Activated naive CD4-positive, alpha-beta T cell treated with anti-CD3 and anti-CD28 coated beads for 36 hours (primary cell): ENCODE measurements around the gene DIP2C. TPM values are rescaled to one million over a fixed set of nuclear protein-coding genes. Genes with fewer than 3 reads are reported as not detected.
"Not testable (repeated sequence)": the region's sequence is repeated elsewhere in the genome, so short reads cannot be mapped to it uniquely, and the experiment has no call there.

ENCODE experiments used
- CTCF ChIA-PET: fragments of 350-600 bp; sonication (Branson Sonifier 250); formaldehyde crosslinking; loops from one replicate; lab custom pipeline; 2021; ENCODE audit warnings: antibody characterized with exemption; lab: Charles Lee
- DNase-seq: peaks from one replicate; pipeline ENCODE4 v3.0.0-alpha.2; 2020
- H3K27ac Mint-ChIP-seq: one replicate; pipeline ENCODE4 v1.8.0; 2021; ENCODE audit warnings: mild to moderate bottlenecking, mixed read lengths
- H3K27me3 Mint-ChIP-seq: one replicate; pipeline ENCODE4 v1.8.0; 2021; ENCODE audit warnings: low read depth, mixed read lengths
- H3K36me3 Mint-ChIP-seq: one replicate; pipeline ENCODE4 v1.8.0; 2021; ENCODE audit warnings: low read depth, mixed read lengths
- H3K4me1 Mint-ChIP-seq: one replicate; pipeline ENCODE4 v1.8.0; 2021; ENCODE audit warnings: low read depth, mixed read lengths
- H3K4me3 Mint-ChIP-seq: one replicate; pipeline ENCODE4 v1.8.0; 2021; ENCODE audit warnings: mild to moderate bottlenecking, moderate library complexity, mixed read lengths
- H3K9me3 Mint-ChIP-seq: one replicate; pipeline ENCODE4 v1.8.0; 2021; ENCODE audit warnings: mixed read lengths
- intact Hi-C: fragments of 100-400 bp; cut with micrococcal nuclease; formaldehyde crosslinking; loops from one replicate; pipeline ENCODE4 v1.15.1; 2023
- total RNA-seq, 2 experiments: library from RNA; stranded (reverse); gene quantifications; one replicate each; pipeline ENCODE4 v1.2.3, GENCODE V29; 2021

DIP2C gene
- total RNA-seq, 2 experiments from 2014 or later = 0.67 to 0.91 TPM

DNA sequence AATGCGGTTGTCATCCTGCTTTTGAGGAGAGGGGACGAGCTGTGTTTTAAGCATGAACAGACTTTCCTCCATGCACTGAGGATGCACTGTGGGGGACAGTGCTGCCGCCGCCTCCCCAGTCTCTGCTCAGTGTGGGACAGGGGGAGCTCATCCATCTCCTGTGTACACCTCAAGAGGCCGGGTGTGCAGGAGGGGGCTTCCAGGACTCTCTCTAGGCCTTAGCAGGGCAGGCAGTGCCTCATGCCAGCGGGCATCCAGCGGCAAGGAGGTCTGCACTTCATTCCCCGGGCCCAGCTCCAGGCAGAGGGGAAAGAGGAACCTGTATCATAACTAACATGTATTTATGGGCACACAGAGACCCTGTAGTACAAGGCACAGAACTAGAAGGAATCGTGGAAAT lies 89.7 kb downstream of the DIP2C start:
- H3K27me3 Mint-ChIP-seq = no peaks in the 10 kb centered on the region

GRCh38 chr10:598415-599170 lies 90.9 kb downstream of the DIP2C start:
- no peaks in the 10 kb centered on the region for H3K4me1 Mint-ChIP-seq
- no peaks in the 10 kb centered on the region for H3K27me3 Mint-ChIP-seq
- CTCF ChIA-PET = no interaction called here
- no peaks in the 10 kb centered on the region for H3K36me3 Mint-ChIP-seq
- no peaks in the 10 kb centered on the region for H3K9me3 Mint-ChIP-seq
- H3K27ac Mint-ChIP-seq = no peak overlapping the region
- no peak overlapping the region for H3K4me3 Mint-ChIP-seq
- no peak for DNase-seq
- intact Hi-C loops = no loop called here

More for the DNA sequence above, 89.7 kb downstream of the DIP2C start:
- DNase-seq = no peak
- CTCF ChIA-PET = no interaction called here
- Mint-ChIP-seq H3K36me3 (no peaks in the 10 kb centered on the region), H3K27ac (no peak overlapping the region), H3K9me3 (no peaks in the 10 kb centered on the region), H3K4me1 (no peaks in the 10 kb centered on the region), H3K4me3 (no peak overlapping the region)
- intact Hi-C loops = no loop called here

DNA sequence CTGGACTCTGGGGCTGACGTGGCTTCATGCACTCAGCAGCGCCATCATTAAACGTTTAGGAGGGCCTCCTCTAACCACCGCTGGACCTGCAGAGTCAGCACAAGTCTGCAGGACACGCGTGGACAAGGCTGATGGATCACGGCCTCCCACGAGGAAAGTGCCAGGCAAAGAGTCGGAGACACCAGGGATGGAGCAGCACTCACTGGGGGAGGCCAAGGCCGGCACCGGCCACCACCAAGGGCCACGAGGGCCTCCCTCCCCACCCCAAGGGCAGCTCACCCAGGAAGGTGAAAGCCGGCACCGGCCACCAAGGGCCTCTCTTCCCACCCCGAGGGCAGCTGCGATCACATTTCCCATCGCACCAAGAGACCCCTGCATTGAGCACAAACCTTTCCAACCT lies 91.5 kb downstream of the DIP2C start:
- H3K4me3 Mint-ChIP-seq = no peak overlapping the region
- H3K27ac Mint-ChIP-seq = no peak overlapping the region
- CTCF ChIA-PET = no interaction called here
- no peaks in the 10 kb centered on the region for H3K9me3 Mint-ChIP-seq
- no peaks in the 10 kb centered on the region for H3K36me3 Mint-ChIP-seq
- H3K27me3 Mint-ChIP-seq = no peaks in the 10 kb centered on the region
- intact Hi-C loops = no loop called here
- H3K4me1 Mint-ChIP-seq = no peaks in the 10 kb centered on the region
- no peak for DNase-seq

DNA sequence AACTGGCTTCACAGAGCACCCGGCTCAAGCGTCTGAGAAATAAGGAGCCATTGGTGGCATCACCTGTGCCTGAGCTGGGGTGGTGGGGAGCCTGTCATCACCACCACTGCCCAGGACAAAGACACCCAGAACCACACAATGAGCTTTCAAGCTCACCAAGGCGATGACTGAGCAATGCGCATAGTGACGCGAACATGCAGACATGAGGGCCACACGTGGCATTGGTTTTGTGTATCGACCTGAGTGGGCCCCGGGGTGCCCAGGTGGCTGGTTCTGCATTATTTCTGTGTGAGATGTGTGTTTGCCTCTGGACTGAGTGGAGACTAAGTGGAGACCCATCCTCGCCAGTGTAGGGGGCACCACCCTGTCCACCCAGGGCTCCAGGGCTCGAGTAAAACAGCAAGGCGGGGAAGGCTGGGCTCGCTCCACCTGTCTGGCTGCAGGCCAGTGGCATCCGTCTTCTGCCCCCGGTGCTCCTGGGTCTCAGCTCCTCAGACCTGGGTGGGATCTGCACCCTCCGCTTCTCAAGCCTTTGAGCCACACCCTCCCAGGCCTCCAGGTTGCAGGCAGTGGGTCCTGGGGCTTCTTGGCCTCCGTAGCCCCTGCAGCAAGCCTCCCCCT lies 92.6 kb downstream of the DIP2C start:
- intact Hi-C loops = no loop called here
- Mint-ChIP-seq H3K27ac (no peak overlapping the region), H3K27me3 (no peaks in the 10 kb centered on the region), H3K4me1 (no peaks in the 10 kb centered on the region), H3K4me3 (no peak overlapping the region), H3K9me3 (no peaks in the 10 kb centered on the region), H3K36me3 (no peaks in the 10 kb centered on the region)
- DNase-seq = no peak
- CTCF ChIA-PET = no interaction called here

DNA sequence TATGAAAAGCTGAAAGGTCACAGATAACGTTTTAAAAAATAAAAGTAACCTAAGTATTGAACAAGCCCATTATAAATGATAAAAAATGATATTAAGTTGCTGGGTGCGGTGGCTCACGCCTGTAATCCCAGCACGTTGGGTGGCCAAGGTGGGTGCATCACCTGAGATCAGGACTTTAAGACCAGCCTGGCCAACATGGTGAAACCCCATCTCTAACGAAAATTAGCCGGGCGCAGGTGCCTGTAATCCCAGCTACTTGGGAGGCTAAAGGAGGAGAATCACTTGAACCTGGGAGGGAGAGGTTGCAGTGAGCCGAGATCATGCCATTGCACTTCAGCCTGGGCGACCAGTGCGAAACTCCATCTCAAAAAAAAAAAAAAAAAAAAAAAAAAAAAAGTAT lies 93.3 kb downstream of the DIP2C start:
- H3K4me3 Mint-ChIP-seq, H3K9me3 Mint-ChIP-seq, H3K27me3 Mint-ChIP-seq, H3K4me1 Mint-ChIP-seq, DNase-seq, H3K36me3 Mint-ChIP-seq, H3K27ac Mint-ChIP-seq, CTCF ChIA-PET, intact Hi-C loops: not testable (repeated sequence)

- no peaks in the 10 kb centered on the region for H3K9me3 Mint-ChIP-seq
- intact Hi-C loops = no loop called here
- CTCF ChIA-PET = no interaction called here
- no peaks in the 10 kb centered on the region for H3K27me3 Mint-ChIP-seq
- no peak overlapping the region for H3K4me3 Mint-ChIP-seq
- H3K4me1 Mint-ChIP-seq = no peaks in the 10 kb centered on the region
- no peak overlapping the region for H3K27ac Mint-ChIP-seq
- H3K36me3 Mint-ChIP-seq = no peaks in the 10 kb centered on the region
- DNase-seq = no peak
These were observed 94.0 kb downstream of the DIP2C start for GRCh38 chr10:595473-595872.

DNA sequence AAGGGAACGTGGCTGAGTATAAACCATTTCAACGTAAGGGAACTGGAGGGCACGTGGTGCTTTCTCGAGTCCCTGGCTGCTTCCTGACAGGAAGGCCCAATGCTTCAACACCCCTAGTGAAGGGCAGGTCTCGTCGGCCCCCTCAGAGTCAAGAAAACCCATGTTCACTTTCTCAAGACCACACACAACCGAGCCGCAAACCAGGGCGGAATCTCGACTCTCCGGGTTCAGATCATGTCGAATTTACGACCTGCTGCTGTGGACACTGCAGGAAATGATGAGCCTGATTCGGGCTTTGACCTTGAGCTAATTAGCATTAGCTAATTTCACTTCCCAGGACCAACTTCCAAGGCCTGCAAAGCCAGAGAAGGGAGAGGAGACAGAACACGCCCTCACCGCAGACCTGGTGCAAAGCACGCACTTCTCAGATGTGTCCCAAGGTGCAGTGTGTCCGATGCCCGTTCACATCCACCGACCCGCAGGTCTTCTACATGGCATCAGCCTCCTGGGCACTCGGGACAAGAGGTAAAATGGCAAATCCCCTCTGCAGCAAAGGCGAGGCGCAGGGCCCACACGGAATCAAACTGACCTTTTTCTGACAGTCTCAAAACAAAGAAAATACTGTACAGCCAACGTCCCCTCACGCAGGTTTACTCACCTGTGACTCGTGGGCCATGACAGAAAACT lies 94.7 kb downstream of the DIP2C start:
- H3K27me3 Mint-ChIP-seq = no peaks in the 10 kb centered on the region
- H3K4me1 Mint-ChIP-seq = no peaks in the 10 kb centered on the region
- no peaks in the 10 kb centered on the region for H3K36me3 Mint-ChIP-seq
- intact Hi-C loops = no loop called here
- H3K9me3 Mint-ChIP-seq = no peaks in the 10 kb centered on the region
- CTCF ChIA-PET = no interaction called here
- no peak overlapping the region for H3K27ac Mint-ChIP-seq
- no peak overlapping the region for H3K4me3 Mint-ChIP-seq
- no peak for DNase-seq

DNA sequence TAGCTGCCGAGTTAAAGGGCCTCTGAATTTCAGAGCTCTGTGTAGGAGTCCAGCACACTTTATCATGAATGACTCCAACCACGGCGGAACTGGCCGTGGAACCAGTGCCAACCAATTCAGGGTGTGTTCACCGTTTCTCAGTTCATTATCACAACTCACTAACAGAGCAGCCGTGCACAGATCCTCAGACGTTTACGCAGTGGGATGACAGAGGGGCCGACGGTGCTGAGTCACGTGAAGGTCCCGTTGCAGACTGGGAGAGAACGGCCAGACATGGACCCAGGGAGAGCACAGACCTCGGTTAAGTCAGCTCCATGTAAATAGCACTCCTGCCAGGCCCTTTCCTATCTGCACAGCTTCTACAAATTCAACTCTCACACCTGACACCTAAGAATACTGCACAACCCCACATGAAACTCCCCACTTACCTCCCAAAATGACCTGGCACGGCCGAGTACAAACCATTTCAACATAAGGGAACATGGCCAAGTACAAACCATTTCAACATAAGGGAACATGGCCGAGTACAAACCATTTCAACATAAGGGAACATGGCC lies 95.5 kb downstream of the DIP2C start:
- intact Hi-C loops = no loop called here
- no peak for DNase-seq
- H3K9me3 Mint-ChIP-seq = no peaks in the 10 kb centered on the region
- H3K4me1 Mint-ChIP-seq = no peaks in the 10 kb centered on the region
- no peak overlapping the region for H3K27ac Mint-ChIP-seq
- CTCF ChIA-PET = no interaction called here
- no peak overlapping the region for H3K4me3 Mint-ChIP-seq
- no peaks in the 10 kb centered on the region for H3K36me3 Mint-ChIP-seq
- H3K27me3 Mint-ChIP-seq = no peaks in the 10 kb centered on the region

- Mint-ChIP-seq H3K9me3 (no peaks in the 10 kb centered on the region), H3K4me3 (no peak overlapping the region), H3K4me1 (no peaks in the 10 kb centered on the region), H3K27ac (no peak overlapping the region), H3K36me3 (no peaks in the 10 kb centered on the region), H3K27me3 (no peaks in the 10 kb centered on the region)
- CTCF ChIA-PET = no interaction called here
- no peak for DNase-seq
- intact Hi-C loops = no loop called here
These were observed 96.0 kb downstream of the DIP2C start for GRCh38 chr10:593421-593820.

DNA sequence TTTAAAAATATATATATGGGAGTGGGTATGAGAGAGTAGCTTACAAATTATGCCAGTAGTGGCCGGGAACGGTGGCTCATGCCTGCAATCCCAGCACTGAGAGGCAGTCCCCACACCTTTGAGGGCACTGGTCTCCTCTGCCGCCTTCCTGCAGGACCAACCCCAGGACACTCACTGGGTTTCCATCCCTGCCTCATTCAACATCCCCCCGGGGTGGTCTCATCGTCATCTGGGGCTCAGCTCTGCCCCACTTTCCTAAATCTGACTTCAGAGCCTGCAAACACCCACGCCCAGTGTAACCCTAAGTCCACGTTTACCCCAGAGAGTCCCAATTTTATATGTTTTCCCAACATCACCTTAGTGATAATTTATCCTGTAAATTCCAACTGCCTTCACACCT lies 96.5 kb downstream of the DIP2C start:
- H3K4me3 Mint-ChIP-seq = no peak overlapping the region
- intact Hi-C loops = no loop called here
- no peaks in the 10 kb centered on the region for H3K27me3 Mint-ChIP-seq
- H3K9me3 Mint-ChIP-seq = no peaks in the 10 kb centered on the region
- H3K27ac Mint-ChIP-seq = no peak overlapping the region
- H3K36me3 Mint-ChIP-seq = no peaks in the 10 kb centered on the region
- CTCF ChIA-PET = no interaction called here
- H3K4me1 Mint-ChIP-seq = no peaks in the 10 kb centered on the region
- DNase-seq = no peak

DNA sequence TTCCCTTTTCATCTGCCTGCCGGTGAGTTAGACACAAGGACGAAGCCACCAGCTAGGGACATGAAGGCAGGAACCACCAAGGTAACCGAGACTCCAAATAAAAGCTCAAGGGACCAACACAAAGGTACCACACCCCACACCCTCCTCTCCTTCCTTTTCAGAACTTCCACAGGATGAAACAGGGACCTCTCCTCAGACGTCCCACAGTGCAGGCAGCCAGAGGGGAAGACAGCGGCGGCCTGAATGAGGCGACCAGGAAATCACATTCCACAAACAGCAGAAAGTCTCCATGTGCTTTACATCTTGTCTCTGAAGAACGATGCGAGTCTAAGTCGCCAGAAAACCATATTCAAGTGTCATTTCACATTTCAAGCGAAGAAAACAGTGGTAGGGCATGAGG lies 97.8 kb downstream of the DIP2C start:
- no peak overlapping the region for H3K4me3 Mint-ChIP-seq
- H3K9me3 Mint-ChIP-seq = no peaks in the 10 kb centered on the region
- H3K36me3 Mint-ChIP-seq = no peaks in the 10 kb centered on the region
- CTCF ChIA-PET = no interaction called here
- no peaks in the 10 kb centered on the region for H3K4me1 Mint-ChIP-seq
- DNase-seq = no peak
- no peak overlapping the region for H3K27ac Mint-ChIP-seq
- intact Hi-C loops = no loop called here
- H3K27me3 Mint-ChIP-seq = no peaks in the 10 kb centered on the region

- Mint-ChIP-seq H3K36me3 (no peaks in the 10 kb centered on the region), H3K4me1 (no peaks in the 10 kb centered on the region), H3K27me3 (no peaks in the 10 kb centered on the region), H3K9me3 (no peaks in the 10 kb centered on the region), H3K4me3 (no peak overlapping the region), H3K27ac (no peak overlapping the region)
- DNase-seq = no peak
- CTCF ChIA-PET = interaction anchor here (0.6 kb wide), 1 partner anchor 361 kb away, joined by 3 read pairs; no protein-coding TSS in a partner anchor
- intact Hi-C loops = no loop called here
These were observed 98.7 kb downstream of the DIP2C start for GRCh38 chr10:590721-591120.
